HG02840 (cell line): ENCODE data around the gene TDRD3.

Experiments
- ATAC-seq: cut with Tn5 transposase; IDR thresholded peaks from one replicate; pipeline ENCODE4 v1.9.1; 2021; ENCODE audit warnings: mild to moderate bottlenecking, moderate library complexity, moderate number of reproducible peaks; ENCODE audit not compliant: unreplicated experiment, low FRiP score

The TDRD3 gene

DNA sequence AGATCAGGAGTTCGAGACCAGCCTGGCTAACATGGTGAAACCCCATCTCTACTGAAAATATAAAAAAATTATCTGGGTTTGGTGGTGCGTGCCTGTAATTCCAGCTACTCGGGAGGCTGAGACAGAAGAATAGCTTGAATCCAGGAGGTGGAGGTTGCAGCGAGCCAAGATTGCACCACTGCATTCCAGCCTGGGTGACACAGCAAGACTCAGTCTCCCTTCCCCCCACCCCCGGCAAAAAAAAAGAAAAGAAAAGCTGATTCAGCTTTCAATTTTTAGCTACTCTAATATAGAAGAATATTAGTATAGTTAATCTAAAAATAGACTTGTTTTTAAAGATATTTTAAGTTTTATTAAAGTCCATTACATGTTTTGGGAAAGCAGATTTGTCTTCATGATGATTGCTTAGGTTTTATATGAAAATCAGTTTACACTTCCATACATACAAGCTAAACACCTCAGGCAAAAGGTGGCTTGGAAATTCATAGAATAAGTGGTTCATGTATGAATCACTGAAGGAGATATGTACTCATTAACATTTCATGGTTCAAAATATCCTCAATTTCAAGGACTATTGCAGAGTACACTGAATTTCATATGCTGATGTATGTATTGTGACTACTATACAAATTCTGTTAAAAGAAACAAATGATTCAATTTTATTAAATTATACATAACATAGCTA lies 165.2 kb downstream of the TDRD3 start:
- ATAC-seq = no peak

DNA sequence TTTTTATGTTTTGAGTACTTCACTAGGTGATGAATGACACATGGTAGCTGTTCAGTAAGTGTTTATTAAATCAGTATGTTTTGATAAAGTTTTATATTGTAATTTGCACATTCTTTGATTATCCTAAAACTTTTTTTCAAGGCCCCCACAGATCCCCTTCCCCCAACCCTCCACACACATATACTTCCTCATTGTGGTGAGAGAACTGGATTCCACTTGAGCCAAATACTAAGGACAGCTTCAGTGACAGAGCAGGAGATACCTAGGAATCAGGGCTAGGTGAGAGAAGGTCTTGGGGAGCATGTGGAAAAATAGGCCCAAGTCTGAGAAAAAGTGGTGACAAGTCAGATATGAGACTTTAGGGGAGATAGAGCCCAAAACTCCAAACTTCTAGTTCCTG lies 174.6 kb downstream of the TDRD3 start:
- no peak for ATAC-seq

- no peak for ATAC-seq
These were observed 175.2 kb downstream of the TDRD3 start for GRCh38 chr13:60572003-60572798.

- ATAC-seq = no peak
These were observed 175.8 kb downstream of the TDRD3 start for GRCh38 chr13:60572855-60573254.

- ATAC-seq = no peak
These were observed 177.7 kb downstream of the TDRD3 start for GRCh38 chr13:60574735-60575134.

- no peak for ATAC-seq
These were observed 178.1 kb downstream of the TDRD3 start for GRCh38 chr13:60575142-60575541.

DNA sequence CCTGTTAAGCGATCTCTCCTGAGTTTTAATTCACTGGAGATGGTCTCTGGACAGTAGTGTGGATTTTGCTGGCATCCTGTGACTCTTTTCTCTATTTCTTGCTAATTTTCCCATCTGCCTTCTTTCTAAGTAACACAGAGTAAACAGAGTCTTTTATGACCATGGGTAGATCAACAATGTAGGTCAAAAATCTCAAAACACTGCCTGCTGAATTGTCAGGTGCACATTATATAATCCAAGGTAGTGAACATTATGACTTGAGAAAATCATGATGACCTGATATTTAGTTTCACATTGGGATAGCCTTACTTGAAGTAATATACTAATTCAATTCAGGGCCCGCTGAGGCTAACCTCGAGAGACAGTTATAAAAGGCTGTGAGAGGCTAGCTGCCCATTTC lies 180.7 kb downstream of the TDRD3 start:
- ATAC-seq = no peak

- ATAC-seq = no peak
These were observed 186.3 kb downstream of the TDRD3 start for GRCh38 chr13:60583196-60583888.

- ATAC-seq = no peak
These were observed 187.1 kb downstream of the TDRD3 start for GRCh38 chr13:60583911-60584753.

DNA sequence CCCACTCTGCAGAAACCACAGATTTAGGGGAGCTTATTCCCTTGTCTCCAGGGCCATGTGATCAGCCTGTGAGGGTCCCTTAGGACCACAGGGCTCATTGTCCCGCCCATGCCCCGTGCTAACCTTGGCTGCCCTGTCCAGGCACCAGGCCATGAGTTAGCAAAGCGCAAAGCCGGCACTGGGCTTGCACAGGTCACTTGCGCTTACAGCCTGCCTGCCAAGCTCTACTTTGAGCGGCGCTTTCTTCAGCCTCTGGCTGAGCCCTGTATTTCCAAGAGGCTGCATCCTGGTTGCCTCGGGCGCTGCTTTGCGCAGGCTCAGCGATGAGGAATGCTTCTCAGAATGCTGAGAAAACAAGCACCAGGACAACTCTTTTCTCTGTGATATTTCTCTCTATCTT lies 188.0 kb downstream of the TDRD3 start:
- ATAC-seq = no peak

- ATAC-seq = no peak
These were observed 194.1 kb downstream of the TDRD3 start for GRCh38 chr13:60590800-60591747.

DNA sequence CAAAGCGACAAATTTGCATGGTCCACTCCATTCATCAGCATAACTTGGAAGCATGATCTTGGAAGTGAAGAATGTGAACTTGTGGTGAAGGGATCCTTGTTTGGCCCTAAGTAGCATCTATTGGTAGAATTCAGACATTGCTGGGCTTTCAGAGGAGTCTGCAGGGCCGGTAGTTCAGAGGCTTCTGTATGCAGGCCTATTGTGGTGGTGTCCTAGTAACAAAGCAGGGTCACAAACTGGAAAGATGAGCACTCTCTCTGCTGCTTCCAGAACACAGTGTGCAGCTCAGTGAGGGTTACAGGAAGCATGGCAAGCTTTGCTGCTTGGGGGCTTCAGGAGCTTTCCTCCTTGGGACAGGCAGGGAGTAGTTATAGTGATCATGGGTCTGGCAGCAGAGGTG lies 206.0 kb downstream of the TDRD3 start:
- ATAC-seq = no peak

DNA sequence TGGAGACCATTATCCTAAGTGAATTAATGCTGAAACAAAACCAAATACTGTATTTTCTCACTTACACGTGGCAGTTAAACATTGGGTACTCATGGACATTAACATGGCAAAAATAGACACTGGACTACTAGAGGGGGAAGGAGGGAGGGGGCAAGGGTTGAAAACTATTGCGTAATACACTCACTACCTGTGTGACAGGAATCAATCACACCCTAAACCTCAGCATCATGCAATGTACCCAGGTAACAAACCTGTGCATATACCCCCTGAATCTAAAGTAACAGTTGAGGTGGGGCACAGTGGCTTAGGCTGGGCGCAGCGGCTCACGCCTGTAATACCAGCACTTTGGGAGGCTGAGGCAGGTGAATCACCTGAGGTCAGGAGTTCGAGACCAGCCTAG lies 207.0 kb downstream of the TDRD3 start:
- no peak for ATAC-seq

DNA sequence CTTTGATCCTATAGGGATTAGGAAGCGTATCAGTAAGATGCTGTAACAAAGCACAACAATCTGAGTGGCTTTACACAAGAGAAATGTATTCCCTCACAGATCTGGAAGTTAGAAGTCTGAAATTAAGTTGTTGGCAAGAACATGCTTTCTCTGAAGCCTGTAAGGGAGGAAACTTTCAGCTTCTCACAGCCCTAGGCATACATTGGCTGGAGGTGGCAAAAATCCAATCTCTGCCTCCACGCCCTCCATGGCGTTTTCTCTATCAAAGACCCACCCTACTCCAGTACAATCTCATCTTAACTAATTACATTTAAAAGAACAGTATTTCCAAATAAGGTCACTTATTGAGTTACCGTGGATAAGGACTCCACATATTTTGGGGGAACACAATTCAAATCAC lies 211.9 kb downstream of the TDRD3 start:
- ATAC-seq = no peak

- no peak for ATAC-seq
These were observed 214.5 kb downstream of the TDRD3 start for GRCh38 chr13:60611523-60611922.

DNA sequence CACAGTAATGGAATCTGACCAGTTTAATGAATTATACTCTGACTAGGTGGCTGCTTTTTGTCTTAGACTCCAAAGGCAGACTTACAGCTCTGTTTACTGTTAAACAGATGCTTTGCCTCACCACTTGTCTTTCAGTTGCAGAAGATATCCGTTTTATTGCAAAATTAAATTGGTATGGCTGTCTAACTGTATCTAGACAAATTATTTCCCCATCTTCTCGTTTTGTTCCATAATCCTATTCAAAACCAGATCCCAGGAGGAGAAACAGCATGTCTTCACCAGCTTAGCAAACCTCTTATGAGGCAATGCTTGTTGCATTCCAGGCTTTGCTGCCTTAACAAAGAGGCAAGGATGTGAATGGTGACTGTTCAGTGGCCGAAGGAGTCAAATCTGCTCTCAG lies 215.6 kb downstream of the TDRD3 start:
- no peak for ATAC-seq

- no peak for ATAC-seq
These were observed 216.1 kb downstream of the TDRD3 start for GRCh38 chr13:60613080-60613479.

DNA sequence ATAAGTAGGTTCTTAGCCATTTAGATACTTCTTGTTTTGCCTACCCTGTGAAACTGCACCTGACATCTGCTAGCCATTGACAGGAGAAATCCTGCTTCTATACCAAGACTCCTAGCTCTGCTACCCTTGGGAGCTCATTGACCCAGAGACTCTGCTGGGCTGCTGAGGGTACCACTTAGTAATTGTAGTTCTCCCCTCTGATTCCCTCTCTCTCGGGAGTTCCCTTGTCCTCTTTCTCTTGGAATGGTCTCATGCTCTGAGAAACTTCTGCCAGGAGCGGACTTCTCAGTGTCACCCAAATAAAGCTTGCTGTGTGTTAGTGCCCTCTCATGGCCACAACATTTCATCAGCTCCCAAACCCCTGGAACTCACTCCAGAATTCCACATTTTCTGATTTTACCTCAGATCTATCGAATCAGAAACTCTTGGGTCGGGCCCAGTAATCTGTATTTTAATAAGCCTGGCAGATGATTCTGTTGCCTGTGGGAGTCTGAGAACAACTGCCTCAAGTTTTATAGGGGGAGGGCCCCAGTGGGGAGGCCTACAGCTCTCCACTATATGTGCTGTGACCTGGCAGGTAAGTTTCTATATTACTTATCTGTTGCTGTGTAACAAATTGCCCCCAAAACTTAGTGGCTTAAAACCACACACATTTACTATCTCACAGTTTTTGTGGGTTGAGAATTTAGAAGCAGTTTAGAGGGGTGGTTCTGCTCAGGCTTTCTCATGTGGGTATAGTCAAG lies 221.1 kb downstream of the TDRD3 start:
- no peak for ATAC-seq

GRCh38 chr13:60619461-60619860 lies 222.4 kb downstream of the TDRD3 start:
- no peak for ATAC-seq
